Sigmoid colon (tissue), 7 donors: Measurements from ENCODE around the gene STK17B. TPM values are rescaled to one million over a fixed set of nuclear protein-coding genes. Genes with fewer than 3 reads are reported as not detected.

Experiments used
- DNase-seq: peaks from one replicate; pipeline ENCODE4 v3.0.0-alpha.2; 2019
- H3K27ac ChIP-seq, 4 donors: fragments of 200-600 bp; sonication (generic); one replicate each; pipeline ENCODE4 v1.5.1; 2016 to 2019; ENCODE audit warnings: mild to moderate bottlenecking in 1 of 4
- H3K27me3 ChIP-seq, 3 donors: fragments of 200-600 bp; sonication (generic); one replicate each; pipeline ENCODE4 v1.5.1; 2019; ENCODE audit warnings: mild to moderate bottlenecking in 1 of 3
- H3K36me3 ChIP-seq, 4 donors: fragments of 200-600 bp; sonication (generic); one replicate each; pipeline ENCODE4 v1.5.1; 2016 to 2019
- H3K4me1 ChIP-seq, 4 donors: fragments of 200-600 bp; sonication (generic); one replicate each; pipeline ENCODE4 v1.5.1; 2017 to 2019
- H3K4me3 ChIP-seq, 4 donors: fragments of 200-600 bp; sonication (generic); one replicate each; pipeline ENCODE4 v1.5.1; 2017 to 2019; ENCODE audit warnings: mild to moderate bottlenecking in 2 of 4, moderate library complexity in 1 of 4
- H3K9me3 ChIP-seq, 4 donors: fragments of 200-600 bp in 3 of 4; sonication (generic) in 3 of 4; one replicate each; pipeline versions ENCODE4 v1.5.1 to v1.6.1; 2013 to 2019
- EP300 ChIP-seq, 4 donors: sonication (generic); formaldehyde crosslinking; IDR thresholded peaks; one replicate each; pipeline ENCODE4 v1.6.1; 2017; ENCODE audit warnings: antibody characterized with exemption in 4 of 4
- POLR2A ChIP-seq, 2 donors: fragments of 450-650 bp; IDR thresholded peaks; one replicate each; pipeline ENCODE4 v1.6.1; 2016; ENCODE audit warnings: antibody characterized with exemption in 2 of 2, mild to moderate bottlenecking in 2 of 2, moderate library complexity in 2 of 2
- POLR2AphosphoS5 ChIP-seq, 4 donors: sonication (generic); formaldehyde crosslinking; IDR thresholded peaks; one replicate each; pipeline ENCODE4 v1.6.1; 2017; ENCODE audit warnings: antibody characterized with exemption in 4 of 4
- WGBS, 2 donors: extraction: QIAGEN DNeasy Blood & Tissue Kit; methylation state at CpG; one replicate each; pipeline ENCODE4 v1.1.7; 2013; 5-methylcytosine and 5-hydroxymethylcytosine counted together
- intact Hi-C: fragments of 100-400 bp; cut with DNase I; formaldehyde crosslinking; loops from one replicate; pipeline ENCODE4 v1.15.1; 2023
- polyA plus RNA-seq, 3 donors: library from polyadenylated mRNA; stranded (reverse); fragments of 200-250 nt; gene quantifications; one replicate each; pipeline ENCODE4 v1.2.3, GENCODE V29; 2013
- total RNA-seq, 4 donors: library from RNA; depleted of rRNA; stranded (reverse); fragments of >200 nt; gene quantifications; one replicate each; pipeline ENCODE4 v1.1.0, GENCODE V29; 2016
- TF ChIP-seq, protein P1 (sequence below), 4 experiments: fragments of 450-650 bp in 3 of 4; fragments of 200-600 bp in 1 of 4; IDR thresholded peaks; one replicate each; pipeline ENCODE4 v1.5.1; 2016 to 2019; ENCODE audit warnings: antibody characterized with exemption in 4 of 4, mild to moderate bottlenecking in 3 of 4, moderate library complexity in 2 of 4
- donor health status: healthy with polysubstance abuse.
- donor health status: Bipolar disorder and iron deficiency.
- donor health status: healthy.

The STK17B gene
- total and polyA plus RNA-seq, 7 donors: 9.0 to 30.7 (median 13.5) TPM

DNA sequence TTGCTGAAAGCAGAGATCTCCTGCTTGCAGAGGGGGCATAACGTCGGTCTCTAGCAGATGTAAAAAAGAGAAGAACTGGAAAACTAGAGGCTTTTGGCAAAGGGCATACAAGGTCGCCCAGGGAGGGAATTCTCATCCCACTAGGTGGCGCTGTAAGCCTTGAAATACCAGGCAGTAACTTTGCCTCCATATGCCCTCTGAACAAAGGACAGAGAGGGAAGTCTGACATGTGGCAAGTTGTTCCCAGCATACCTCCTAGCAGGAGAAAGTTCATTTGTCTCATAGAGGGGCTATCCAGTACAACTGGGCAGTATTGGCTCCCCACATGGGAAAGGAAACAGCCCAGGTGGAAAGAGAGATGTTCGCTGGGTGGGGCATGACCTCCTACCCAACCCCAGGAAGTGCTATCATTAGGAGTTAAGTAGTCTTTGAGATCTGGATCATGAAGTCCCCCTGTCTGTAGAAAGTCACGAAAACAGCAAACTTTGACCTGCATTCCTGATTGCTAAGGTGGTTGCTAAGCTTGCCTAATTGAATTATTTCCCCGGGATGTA lies 39.9 kb downstream of the STK17B start:
- Histone ChIP-seq H3K9me3 (peaks cover 10 to 19% (median 14%) of the 10 kb centered on the region in 4 donors), H3K27me3 (no peaks in the 10 kb centered on the region), H3K36me3 (no peaks in the 10 kb centered on the region), H3K4me3 (no peak overlapping the region), H3K27ac (no peak overlapping the region), H3K4me1 (no peaks in the 10 kb centered on the region)
- intact Hi-C loops: no loop called here
- DNase-seq: no peak
- WGBS, 2 donors: 71 to 81% methylated on average over 7 of the region's 7 CpGs
- TF ChIP-seq EP300 (IDR thresholded peaks at IDR 0.05): no peak
- TF ChIP-seq POLR2AphosphoS5 (IDR thresholded peaks at IDR 0.05): no peak
- no peak for TF ChIP-seq POLR2A (IDR thresholded peaks at IDR 0.05)
- TF ChIP-seq, protein P1, sequence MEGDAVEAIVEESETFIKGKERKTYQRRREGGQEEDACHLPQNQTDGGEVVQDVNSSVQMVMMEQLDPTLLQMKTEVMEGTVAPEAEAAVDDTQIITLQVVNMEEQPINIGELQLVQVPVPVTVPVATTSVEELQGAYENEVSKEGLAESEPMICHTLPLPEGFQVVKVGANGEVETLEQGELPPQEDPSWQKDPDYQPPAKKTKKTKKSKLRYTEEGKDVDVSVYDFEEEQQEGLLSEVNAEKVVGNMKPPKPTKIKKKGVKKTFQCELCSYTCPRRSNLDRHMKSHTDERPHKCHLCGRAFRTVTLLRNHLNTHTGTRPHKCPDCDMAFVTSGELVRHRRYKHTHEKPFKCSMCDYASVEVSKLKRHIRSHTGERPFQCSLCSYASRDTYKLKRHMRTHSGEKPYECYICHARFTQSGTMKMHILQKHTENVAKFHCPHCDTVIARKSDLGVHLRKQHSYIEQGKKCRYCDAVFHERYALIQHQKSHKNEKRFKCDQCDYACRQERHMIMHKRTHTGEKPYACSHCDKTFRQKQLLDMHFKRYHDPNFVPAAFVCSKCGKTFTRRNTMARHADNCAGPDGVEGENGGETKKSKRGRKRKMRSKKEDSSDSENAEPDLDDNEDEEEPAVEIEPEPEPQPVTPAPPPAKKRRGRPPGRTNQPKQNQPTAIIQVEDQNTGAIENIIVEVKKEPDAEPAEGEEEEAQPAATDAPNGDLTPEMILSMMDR (IDR thresholded peaks at IDR 0.05): no peak

DNA sequence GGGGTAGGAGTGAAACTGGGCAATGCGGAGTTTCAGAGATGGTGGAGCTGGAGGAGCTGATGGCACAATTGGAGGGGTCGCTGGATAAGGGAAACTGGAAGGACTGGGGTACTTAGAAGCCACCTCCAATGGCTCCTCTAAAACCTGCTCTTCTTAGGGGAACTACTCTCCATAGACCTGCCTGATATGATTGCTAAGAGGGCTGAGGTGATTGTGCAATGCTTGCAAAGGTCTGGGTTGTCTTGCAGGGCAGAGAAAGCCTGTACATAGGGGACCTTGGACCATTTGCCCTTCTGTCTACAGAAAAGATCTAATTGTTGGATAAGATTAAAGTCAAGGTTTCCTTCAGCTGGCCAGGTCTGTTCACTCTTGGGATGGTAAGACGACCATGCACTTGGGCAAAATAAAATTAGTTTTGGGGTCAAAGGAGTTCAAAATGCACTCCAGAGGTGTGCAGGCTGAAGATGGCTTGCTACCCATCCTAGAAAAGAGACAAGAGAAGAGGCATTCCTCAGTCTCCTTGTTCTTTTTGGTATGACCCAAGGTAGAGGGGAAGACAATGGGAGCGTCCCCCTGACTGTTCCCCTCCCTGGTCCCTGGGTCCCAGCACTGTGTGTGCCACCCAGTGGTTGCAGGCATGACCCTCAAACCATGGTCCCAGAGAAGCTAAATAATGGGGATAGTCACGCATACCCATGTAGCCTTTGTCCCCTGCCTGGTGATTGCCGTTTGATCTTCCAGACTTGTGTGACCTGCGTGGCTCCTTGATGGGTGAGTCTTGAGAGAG lies 41.1 kb downstream of the STK17B start:
- TF ChIP-seq POLR2A (IDR thresholded peaks at IDR 0.05) (no peak), EP300 (IDR thresholded peaks at IDR 0.05) (no peak), POLR2AphosphoS5 (IDR thresholded peaks at IDR 0.05) (no peak)
- TF ChIP-seq, protein P1 (IDR thresholded peaks at IDR 0.05): no peak
- no peaks in the 10 kb centered on the region for H3K36me3 ChIP-seq
- no peak for DNase-seq
- no peaks in the 10 kb centered on the region for H3K4me1 ChIP-seq
- H3K9me3 ChIP-seq: peaks cover 10 to 19% (median 14%) of the 10 kb centered on the region in 4 donors
- intact Hi-C loops: no loop called here
- H3K27me3 ChIP-seq: no peaks in the 10 kb centered on the region
- 97 to 99% methylated on average over 7 of the region's 7 CpGs for WGBS, 2 donors
- H3K4me3 ChIP-seq: no peak overlapping the region
- H3K27ac ChIP-seq: no peak overlapping the region

DNA sequence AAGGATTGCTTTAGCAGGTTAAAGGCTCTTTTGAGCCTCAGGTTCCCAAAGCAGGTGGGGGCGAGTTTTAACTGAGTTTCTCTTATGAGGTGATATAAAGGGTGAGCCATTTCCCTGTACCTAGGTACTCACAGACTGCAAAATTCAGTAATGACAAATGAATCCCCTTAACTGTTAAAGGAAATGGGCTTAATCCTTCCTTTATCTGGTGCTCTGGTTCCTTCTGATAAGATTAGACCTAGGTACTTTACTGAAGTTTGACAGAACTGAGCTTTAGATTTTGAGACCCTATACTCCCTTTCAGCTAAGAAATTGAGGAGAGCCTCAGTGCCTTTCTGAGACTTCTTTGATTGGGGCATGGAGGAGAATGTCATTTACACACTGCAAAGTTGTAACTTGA lies 42.6 kb downstream of the STK17B start:
- WGBS, 2 donors: 90 to 96% methylated on average over 1 of the region's 1 CpG
- H3K4me3 ChIP-seq: no peak overlapping the region

DNA sequence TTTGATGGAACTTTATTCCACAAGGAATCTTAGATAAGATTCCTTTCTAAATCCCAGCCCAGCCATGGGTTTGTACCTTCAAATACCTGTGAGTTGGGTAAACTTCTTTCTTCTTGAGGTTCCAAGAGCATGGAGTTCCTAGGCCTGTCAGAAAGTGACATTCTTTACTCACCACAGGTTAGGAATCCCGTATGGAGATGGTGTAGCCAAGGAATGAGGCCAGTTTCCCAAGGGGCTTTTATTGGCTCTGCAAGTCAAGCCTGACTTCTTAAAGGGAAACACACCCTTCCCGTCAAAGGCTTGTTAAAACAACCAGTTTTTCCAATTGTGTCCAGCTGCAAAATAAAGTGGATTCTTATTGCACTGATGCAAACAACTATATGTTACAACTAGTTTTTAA lies 45.8 kb downstream of the STK17B start:
- Histone ChIP-seq H3K4me3 (no peak overlapping the region), H3K4me1 (no peaks in the 10 kb centered on the region), H3K36me3 (no peaks in the 10 kb centered on the region), H3K9me3 (peaks cover 0 to 9% (median 7%) of the 10 kb centered on the region in 4 donors), H3K27ac (no peak overlapping the region), H3K27me3 (no peaks in the 10 kb centered on the region)
- no peak for DNase-seq
- intact Hi-C loops: no loop called here
- TF ChIP-seq, protein P1 (IDR thresholded peaks at IDR 0.05): no peak
- TF ChIP-seq POLR2A (IDR thresholded peaks at IDR 0.05) (no peak), POLR2AphosphoS5 (IDR thresholded peaks at IDR 0.05) (no peak), EP300 (IDR thresholded peaks at IDR 0.05) (no peak)
- WGBS, 2 donors: 63 to 71% methylated on average over 2 of the region's 2 CpGs

More for the DNA sequence above, 42.6 kb downstream of the STK17B start:
- H3K4me1 ChIP-seq: no peaks in the 10 kb centered on the region
- peaks cover 10 to 19% (median 14%) of the 10 kb centered on the region in 4 donors for H3K9me3 ChIP-seq
- intact Hi-C loops: no loop called here
- no peak for DNase-seq
- no peaks in the 10 kb centered on the region for H3K27me3 ChIP-seq
- H3K36me3 ChIP-seq: no peaks in the 10 kb centered on the region
- H3K27ac ChIP-seq: no peak overlapping the region
- TF ChIP-seq POLR2A (IDR thresholded peaks at IDR 0.05) (no peak), POLR2AphosphoS5 (IDR thresholded peaks at IDR 0.05) (no peak), EP300 (IDR thresholded peaks at IDR 0.05) (no peak)
- TF ChIP-seq, protein P1 (IDR thresholded peaks at IDR 0.05): no peak
